ENCODE results near the gene PUSL1. TPM values are rescaled to one million over a fixed set of nuclear protein-coding genes. Genes with fewer than 3 reads are reported as not detected.

PUSL1 gene
- total and polyA plus RNA-seq, 2 donors (not counting 3 experiments of a cell fraction or from before 2014, with no cell fraction given) = 18.8 to 27.3 TPM

DNA sequence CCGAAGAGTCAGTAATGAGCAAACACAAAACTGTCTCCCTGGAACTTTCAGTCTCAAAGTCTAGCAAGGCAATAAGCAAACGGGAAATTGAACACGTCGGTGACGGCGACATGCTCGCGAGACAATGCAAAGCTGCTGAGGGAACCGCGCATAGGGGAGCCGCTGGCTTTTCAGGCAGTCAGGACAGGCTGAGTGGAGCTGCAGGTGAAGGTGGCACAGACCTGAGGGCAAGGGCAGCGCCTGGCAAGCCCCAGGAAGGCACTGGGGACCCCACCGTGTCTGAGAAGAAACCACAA lies 11.2 kb downstream of the PUSL1 start:
- Histone ChIP-seq H2AFZ (ENCODE audit: low read depth, low read length) (no peak overlapping the region), H3K9me3 (replicated peaks; ENCODE audit: control insufficient read depth, insufficient read depth, low read length) (no peaks in the 10 kb centered on the region), H3K4me2 (ENCODE audit: insufficient read depth, low read length) (no peak overlapping the region), H3K27ac (ENCODE audit: insufficient read depth, low read depth, low read length) (no peak overlapping the region), H3K9ac (replicated peaks; ENCODE audit: extremely low read depth, insufficient read depth, low read length) (no peak overlapping the region), H3K4me1 (ENCODE audit: control insufficient read depth, extremely low read depth, insufficient read depth, low read length) (peaks cover 3% of the 10 kb centered on the region), H3K4me3 (replicated peaks in 1 of 3; ENCODE audit: insufficient read depth in 1 of 3, low read depth in 1 of 3, low read length in 3 of 3) (no peak overlapping the region), H3K79me2 (ENCODE audit: control insufficient read depth, insufficient read depth, low read length) (peaks cover 45% of the 10 kb centered on the region), H3K27me3 (ENCODE audit: control insufficient read depth in 2 of 2, insufficient read depth in 2 of 2, low read length in 2 of 2) (no peaks in the 10 kb centered on the region), H3K36me3 (ENCODE audit: control insufficient read depth in 2 of 2, extremely low read depth in 1 of 2, insufficient read depth in 2 of 2, low read length in 2 of 2) (peaks cover 0 to 11% of the 10 kb centered on the region in 2 experiments), H4K20me1 (replicated peaks; ENCODE audit: control insufficient read depth, extremely low read depth, insufficient read depth, low read length) (peaks cover 5% of the 10 kb centered on the region), H3K9me1 (replicated peaks; ENCODE audit: control insufficient read depth, extremely low read depth, insufficient read depth, low read length) (no peaks in the 10 kb centered on the region)
- ChIA-PET POLR2A (no interaction called here), CTCF (no interaction called here)
- TF ChIP-seq MYC (IDR thresholded peaks at IDR 0.05; ENCODE audit: low read depth, low read length) = no peak
- TF ChIP-seq JUN (IDR thresholded peaks at IDR 0.05; ENCODE audit: borderline replicate concordance, insufficient read depth, insufficient read length, low read depth) = no peak
- no peak for TF ChIP-seq FOS (IDR thresholded peaks at IDR 0.05; ENCODE audit: borderline replicate concordance, insufficient read depth, low read length)
- TF ChIP-seq, protein P1, sequence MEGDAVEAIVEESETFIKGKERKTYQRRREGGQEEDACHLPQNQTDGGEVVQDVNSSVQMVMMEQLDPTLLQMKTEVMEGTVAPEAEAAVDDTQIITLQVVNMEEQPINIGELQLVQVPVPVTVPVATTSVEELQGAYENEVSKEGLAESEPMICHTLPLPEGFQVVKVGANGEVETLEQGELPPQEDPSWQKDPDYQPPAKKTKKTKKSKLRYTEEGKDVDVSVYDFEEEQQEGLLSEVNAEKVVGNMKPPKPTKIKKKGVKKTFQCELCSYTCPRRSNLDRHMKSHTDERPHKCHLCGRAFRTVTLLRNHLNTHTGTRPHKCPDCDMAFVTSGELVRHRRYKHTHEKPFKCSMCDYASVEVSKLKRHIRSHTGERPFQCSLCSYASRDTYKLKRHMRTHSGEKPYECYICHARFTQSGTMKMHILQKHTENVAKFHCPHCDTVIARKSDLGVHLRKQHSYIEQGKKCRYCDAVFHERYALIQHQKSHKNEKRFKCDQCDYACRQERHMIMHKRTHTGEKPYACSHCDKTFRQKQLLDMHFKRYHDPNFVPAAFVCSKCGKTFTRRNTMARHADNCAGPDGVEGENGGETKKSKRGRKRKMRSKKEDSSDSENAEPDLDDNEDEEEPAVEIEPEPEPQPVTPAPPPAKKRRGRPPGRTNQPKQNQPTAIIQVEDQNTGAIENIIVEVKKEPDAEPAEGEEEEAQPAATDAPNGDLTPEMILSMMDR (IDR thresholded peaks at IDR 0.05; ENCODE audit: extremely low read depth in 1 of 2, insufficient read depth in 1 of 2, low read depth in 1 of 2, low read length in 2 of 2) = no peak
- no peak for TF ChIP-seq POLR2AphosphoS5 (IDR thresholded peaks at IDR 0.05; ENCODE audit: insufficient read depth, low read depth, low read length)
- no peak for TF ChIP-seq GATA2 (IDR thresholded peaks at IDR 0.05; ENCODE audit: insufficient read depth, insufficient read length, low read depth, low read length)
- no peak for TF ChIP-seq EZH2 (IDR thresholded peaks at IDR 0.05; ENCODE audit: borderline replicate concordance, low read depth, low read length, severe bottlenecking)
- TF ChIP-seq POLR2A (IDR thresholded peaks at IDR 0.05; ENCODE audit: low read depth, low read length) = no peak
- TF ChIP-seq, protein P2, sequence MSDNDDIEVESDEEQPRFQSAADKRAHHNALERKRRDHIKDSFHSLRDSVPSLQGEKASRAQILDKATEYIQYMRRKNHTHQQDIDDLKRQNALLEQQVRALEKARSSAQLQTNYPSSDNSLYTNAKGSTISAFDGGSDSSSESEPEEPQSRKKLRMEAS (IDR thresholded peaks at IDR 0.05; ENCODE audit: insufficient read depth, insufficient read length) = no peak
- DNase-seq (ENCODE audit: low read depth, low spot score) = no peak
- no TSS peak for BruUV-seq (replicated peaks)
- dilution Hi-C loops (cut with MboI; ENCODE audit: extremely low pct_ligation_motif_present, low sequenced_read_pairs) = no loop called here
- no peak for FAIRE-seq
- intact Hi-C loops (cut with micrococcal nuclease) = no loop called here
